Pulmonary artery endothelial cell (primary cell): ENCODE results near the gene MCM7. TPM values are rescaled to one million over a fixed set of nuclear protein-coding genes. Genes with fewer than 3 reads are reported as not detected.

Source experiments
- DNase-seq: peaks from one replicate; pipeline ENCODE4 v3.0.0-alpha.2; 2011; ENCODE audit warnings: low read depth, low spot score
- total RNA-seq: library from RNA; depleted of rRNA; stranded (reverse); fragments of >200 nt; gene quantifications from 2 replicates; pipeline ENCODE4 v1.2.3, GENCODE V29; 2014

The MCM7 gene
- total RNA-seq, 1 donor from 2014 or later, result 114 TPM

- DNase-seq, result no peak
Measured at GRCh38 chr7:100071018-100071723, 30.0 kb downstream of the MCM7 start.

DNA sequence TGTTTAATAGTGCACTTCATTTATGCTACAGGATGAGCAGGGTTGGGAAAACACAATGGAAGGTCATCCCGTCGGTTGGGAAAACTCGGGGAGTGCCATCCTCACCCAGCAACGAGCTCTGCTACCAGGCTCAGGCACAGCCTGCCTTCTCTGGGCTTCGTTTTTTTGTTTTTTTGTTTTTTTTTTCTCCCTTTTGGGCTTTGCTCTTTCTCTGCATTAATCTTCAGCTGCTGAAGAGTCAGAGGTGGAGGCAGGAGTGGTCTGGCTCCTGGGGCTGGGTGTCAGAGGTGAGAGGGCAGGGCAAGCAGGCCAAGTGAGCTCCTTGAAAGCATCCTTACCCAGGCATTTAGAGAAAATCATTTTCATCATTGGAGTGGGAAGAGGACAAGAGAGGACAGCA lies 31.2 kb downstream of the MCM7 start:
- DNase-seq, result no peak

DNA sequence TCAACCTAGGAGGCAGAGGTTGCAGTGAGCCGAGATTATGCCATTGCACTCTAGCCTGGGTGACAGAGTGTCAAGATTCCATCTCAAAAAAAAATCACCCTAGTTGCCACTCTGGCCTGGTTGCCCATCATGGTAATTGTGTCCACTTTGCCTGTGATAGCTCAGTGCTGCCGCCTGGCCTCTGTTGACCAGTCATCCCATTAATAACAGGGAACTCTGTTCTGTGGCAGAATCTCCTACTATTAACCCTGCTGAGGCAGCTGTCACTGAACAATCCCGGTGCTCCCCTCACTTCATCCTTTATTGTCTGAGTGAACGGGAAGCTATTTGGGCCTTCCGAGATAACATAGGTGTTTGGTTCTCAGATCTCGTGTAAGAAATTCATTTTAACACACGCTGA lies 34.2 kb downstream of the MCM7 start:
- DNase-seq, result no peak

- DNase-seq, result no peak
Measured at GRCh38 chr7:100065452-100066186, 35.6 kb downstream of the MCM7 start.

DNA sequence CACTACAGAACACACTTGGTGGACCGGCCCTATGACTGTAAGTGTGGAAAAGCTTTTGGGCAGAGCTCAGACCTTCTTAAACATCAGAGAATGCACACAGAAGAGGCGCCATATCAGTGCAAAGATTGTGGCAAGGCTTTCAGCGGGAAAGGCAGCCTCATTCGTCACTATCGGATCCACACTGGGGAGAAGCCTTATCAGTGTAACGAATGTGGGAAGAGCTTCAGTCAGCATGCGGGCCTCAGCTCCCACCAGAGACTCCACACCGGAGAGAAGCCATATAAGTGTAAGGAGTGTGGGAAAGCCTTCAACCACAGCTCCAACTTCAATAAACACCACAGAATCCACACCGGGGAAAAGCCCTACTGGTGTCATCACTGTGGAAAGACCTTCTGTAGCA lies 37.0 kb downstream of the MCM7 start:
- no peak for DNase-seq

DNA sequence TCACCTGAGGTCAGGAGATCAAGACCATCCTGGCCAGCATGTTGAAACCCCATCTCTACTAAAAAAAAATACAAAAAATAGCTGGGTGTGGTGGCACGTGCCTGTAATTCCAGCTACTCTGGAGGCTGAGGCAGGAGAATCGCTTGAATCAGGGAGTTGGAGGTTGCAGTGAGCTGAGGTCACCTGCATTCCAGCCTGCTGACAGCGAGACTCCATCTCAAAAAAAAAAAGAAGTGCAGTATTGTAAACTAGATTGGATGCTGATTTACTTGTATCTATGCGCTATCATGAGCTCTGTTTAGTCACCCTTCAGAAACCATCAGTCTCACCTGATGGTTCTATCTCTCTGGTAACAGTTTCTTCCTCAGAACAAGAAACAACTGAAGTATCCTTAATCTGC lies 37.8 kb downstream of the MCM7 start:
- DNase-seq, result no peak

- DNase-seq, result no peak
Measured at GRCh38 chr7:100061518-100062193, 39.5 kb downstream of the MCM7 start.

DNA sequence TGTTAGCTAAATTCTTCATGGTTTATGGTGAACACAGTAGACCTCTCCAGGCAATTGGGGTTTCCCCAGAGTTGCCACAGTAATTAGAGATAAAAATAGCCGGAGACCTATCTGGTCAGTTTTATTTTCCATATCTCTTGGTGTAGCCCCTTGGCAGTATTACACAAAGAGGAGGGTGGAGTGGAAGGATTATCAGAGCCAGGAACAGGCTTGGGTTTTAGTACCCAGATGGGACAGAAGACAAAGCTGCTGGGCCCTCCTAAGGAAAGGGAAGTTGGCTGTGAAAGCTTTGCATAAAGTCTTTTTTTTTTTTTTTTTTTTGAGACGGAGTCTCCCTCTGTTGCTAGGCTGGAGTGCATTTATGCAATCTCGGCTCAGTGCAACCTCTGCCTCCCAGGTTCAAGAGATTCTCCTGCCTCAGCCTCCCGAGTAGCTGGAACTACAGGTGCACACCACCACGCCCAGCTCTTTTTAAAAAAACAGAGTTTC lies 41.9 kb downstream of the MCM7 start:
- no peak for DNase-seq

GRCh38 chr7:100057006-100057405 lies 44.2 kb downstream of the MCM7 start:
- no peak for DNase-seq

GRCh38 chr7:100053215-100053614 lies 48.0 kb downstream of the MCM7 start:
- DNase-seq, result peak; percentile 45

DNA sequence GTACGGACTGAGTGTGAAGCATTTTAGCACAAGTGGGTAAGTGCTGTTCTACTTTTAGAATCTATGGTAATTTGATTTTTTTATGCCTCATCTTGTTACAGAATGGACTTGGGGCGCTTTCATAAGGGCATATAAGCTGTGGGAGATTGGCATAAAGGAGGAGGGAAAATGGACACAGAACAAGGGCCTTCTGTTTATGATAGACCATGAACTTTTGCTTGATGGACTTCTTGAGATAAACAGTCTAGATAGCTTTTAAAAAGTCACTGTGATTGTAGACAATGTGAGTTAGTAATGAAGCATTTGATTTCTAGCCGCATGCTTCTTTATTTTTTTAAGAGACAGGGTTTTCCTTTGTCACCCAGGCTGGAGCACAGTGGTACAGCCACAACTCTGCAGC lies 49.6 kb downstream of the MCM7 start:
- no peak for DNase-seq

- DNase-seq, result peak; percentile 24
Measured at GRCh38 chr7:100049441-100050291, 51.5 kb downstream of the MCM7 start, which contains the start of gene ZSCAN21. ZSCAN21 (plus strand) TSS chr7:100049774; CDS start chr7:100057007, 7,233 bp downstream.

DNA sequence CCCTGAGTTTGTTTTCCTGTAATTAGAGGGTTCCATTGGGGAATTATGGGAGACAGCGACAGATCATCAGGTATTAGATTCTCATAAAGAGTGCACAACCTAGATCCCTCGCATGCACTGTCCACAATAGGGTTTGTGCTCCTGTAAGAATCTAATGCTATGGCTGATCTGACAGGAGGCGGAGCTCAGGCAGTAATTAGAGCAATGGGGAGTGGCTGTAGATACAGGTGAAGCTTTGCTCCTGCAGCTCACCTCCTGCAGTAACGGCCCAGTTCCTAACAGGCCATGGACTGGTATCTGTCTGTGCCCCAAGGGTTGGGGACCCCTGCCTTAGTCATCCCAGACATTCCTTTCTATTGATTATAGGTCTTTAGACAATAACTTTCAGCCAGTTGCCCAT lies 52.5 kb downstream of the MCM7 start:
- no peak for DNase-seq

DNA sequence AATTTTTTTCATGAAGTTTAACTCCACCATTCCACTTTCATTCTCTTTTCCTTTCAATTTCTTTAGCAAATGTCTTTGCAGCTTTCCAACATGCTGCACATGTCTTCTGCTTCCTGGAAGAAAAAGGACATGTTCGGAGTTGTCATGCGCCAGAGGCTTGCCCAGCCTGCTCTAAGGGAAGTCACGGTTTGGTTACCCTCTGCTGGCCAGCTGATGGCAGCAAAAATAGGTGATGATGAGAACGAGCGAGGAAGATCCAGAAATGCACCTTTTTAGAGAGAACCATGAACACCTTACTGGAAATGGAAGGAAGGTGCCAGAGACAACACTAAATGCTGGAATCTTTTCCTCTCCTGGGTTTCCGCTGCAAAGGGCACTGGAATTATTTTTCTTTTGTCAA lies 56.5 kb downstream of the MCM7 start:
- no peak for DNase-seq

Other genes with a start within 250 kb of the MCM7 start
- gene OR2AE1, start 224.4 kb downstream of the MCM7 start, total RNA-seq, result 0.13 TPM in 1 of 2 replicates, not detected in the other
- gene TRIM4, start 181.9 kb downstream of the MCM7 start, total RNA-seq, result 14.0 and 17.4 TPM in 2 replicates
- not detected in 2 replicates for gene GJC3, start 171.8 kb downstream of the MCM7 start, total RNA-seq
- gene AZGP1, start 125.4 kb downstream of the MCM7 start, total RNA-seq, result not detected in 2 replicates
- gene ZKSCAN1, start 85.8 kb downstream of the MCM7 start, total RNA-seq, result 32.7 and 33.5 TPM in 2 replicates
- gene ZSCAN21, start 51.6 kb downstream of the MCM7 start, total RNA-seq, result 7.0 and 9.3 TPM in 2 replicates
- gene ZNF3, start 19.7 kb downstream of the MCM7 start, total RNA-seq, result 21.7 and 27.8 TPM in 2 replicates
- 147 and 157 TPM in 2 replicates for gene COPS6, start 12.4 kb downstream of the MCM7 start, total RNA-seq
- 23.8 and 24.9 TPM in 2 replicates for gene AP4M1, start 246 bp upstream of the MCM7 start, total RNA-seq
- 30.5 and 40.4 TPM in 2 replicates for gene TAF6, start 18.0 kb upstream of the MCM7 start, total RNA-seq
- gene CNPY4, start 18.2 kb upstream of the MCM7 start, total RNA-seq, result 34.7 and 51.5 TPM in 2 replicates
- 2.5 and 3.0 TPM in 2 replicates for gene MBLAC1, start 25.6 kb upstream of the MCM7 start, total RNA-seq
- 68.4 and 109 TPM in 2 replicates for gene LAMTOR4, start 47.5 kb upstream of the MCM7 start, total RNA-seq
- 6.3 and 8.6 TPM in 2 replicates for gene TRAPPC14, start 57.3 kb upstream of the MCM7 start, total RNA-seq
- 0.73 and 2.0 TPM in 2 replicates for gene GAL3ST4, start 67.2 kb upstream of the MCM7 start, total RNA-seq
- 2.2 and 4.1 TPM in 2 replicates for gene GPC2, start 76.0 kb upstream of the MCM7 start, total RNA-seq
- gene STAG3, start 76.5 kb upstream of the MCM7 start, total RNA-seq, result 0.13 and 0.42 TPM in 2 replicates
- not detected in 2 replicates for gene PVRIG, start 118.6 kb upstream of the MCM7 start, total RNA-seq
- gene SPDYE3, start 206.3 kb upstream of the MCM7 start, total RNA-seq, result not detected in 2 replicates